Measurements from ENCODE around the gene PIP5K1B.

The PIP5K1B gene

GRCh38 chr9:68974901-68975300, 269.9 kb downstream of the PIP5K1B start:
- in situ Hi-C loops (cut with HindIII; ENCODE audit: low sequenced_read_pairs) = loop anchor here (10.0 to 25.0 kb wide), 4 partner anchors 50 to 388 kb away; partner anchors contain the start of gene PIP5K1B

GRCh38 chr9:68975365-68976043, 270.5 kb downstream of the PIP5K1B start:
- in situ Hi-C loops (cut with HindIII; ENCODE audit: low sequenced_read_pairs) = loop anchor here (10.0 to 25.0 kb wide), 4 partner anchors 49 to 388 kb away; partner anchors contain the start of gene PIP5K1B

DNA sequence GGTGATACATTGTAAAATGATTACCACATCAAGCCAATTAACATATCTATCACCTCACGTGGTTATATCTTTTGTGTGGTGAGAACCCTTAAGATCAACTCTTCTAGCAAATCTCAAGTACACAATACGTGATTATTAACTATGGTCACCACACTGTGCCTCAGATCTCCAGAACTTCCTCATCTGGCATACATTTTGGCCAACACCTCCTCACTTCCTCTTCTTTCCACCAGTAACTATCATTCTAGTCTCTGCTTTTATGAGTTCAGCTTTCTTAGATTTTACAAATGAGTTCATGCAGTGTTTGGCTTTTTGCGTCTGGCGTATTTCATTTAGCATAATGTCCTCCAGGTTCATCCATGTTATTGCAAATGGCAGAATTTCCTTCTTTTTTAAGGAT, 273.0 kb downstream of the PIP5K1B start:
- in situ Hi-C loops (cut with HindIII; ENCODE audit: low sequenced_read_pairs) = loop anchor here (10.0 to 25.0 kb wide), 4 partner anchors 47 to 391 kb away; partner anchors contain the start of gene PIP5K1B

DNA sequence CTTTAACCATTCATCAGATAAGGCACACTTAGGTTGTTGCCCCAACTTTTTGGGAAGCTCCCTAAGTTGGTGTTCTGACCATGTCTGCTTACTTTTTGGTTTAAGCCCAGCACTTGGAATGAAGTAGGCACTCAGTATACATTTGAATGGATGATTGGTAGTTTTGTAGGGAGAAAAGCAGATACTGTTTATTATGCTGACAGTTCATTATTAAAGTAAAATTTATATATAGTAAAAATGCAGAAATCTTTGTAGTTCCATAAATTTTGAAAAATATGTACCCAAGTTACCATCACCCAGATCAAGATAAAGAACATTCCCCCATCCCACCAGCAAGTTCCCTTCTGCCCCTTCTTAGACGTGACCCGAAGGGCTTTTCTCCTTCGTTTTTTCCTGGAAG, 273.5 kb downstream of the PIP5K1B start:
- in situ Hi-C loops (cut with HindIII; ENCODE audit: low sequenced_read_pairs) = loop anchor here (10.0 to 25.0 kb wide), 4 partner anchors 46 to 391 kb away; partner anchors contain the start of gene PIP5K1B

- in situ Hi-C loops (cut with HindIII; ENCODE audit: low sequenced_read_pairs) = loop anchor here (10.0 to 25.0 kb wide), 4 partner anchors 45 to 392 kb away; partner anchors contain the start of gene PIP5K1B
Observed at GRCh38 chr9:68979538-68980314, 274.7 kb downstream of the PIP5K1B start.

DNA sequence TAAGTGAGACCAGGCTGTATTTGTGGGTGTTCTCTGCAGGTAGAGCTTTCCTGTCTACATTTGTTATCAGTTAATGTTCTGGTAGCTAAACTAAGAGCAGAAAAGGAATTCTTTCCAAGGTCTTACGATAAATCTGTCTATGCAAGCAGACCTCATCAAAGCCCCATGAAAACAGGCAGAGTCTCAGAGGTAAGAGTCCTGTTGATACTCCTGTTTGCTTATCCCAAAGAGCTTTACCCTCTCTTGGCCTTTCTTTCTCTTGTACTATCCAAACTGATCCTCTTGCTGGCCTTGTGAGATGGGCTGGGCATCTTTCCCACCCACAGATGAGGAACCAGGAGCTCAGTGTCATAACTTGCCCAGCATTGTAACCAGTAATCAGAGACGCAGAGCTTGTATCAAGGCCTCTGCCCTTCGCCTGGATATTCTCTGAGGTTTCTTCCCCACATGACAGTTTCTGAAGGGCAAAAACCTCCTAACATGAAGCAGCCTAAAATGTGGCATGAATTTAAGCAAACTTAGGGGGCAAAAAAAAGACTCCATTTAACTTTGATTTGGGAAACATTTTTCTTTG, 275.4 kb downstream of the PIP5K1B start:
- in situ Hi-C loops (cut with HindIII; ENCODE audit: low sequenced_read_pairs) = loop anchor here (25.0 kb wide), 2 partner anchors 93 to 393 kb away; no protein-coding TSS in a partner anchor

GRCh38 chr9:68981789-68982188, 276.7 kb downstream of the PIP5K1B start:
- in situ Hi-C loops (cut with HindIII; ENCODE audit: low sequenced_read_pairs) = loop anchor here (25.0 kb wide), 2 partner anchors 94 to 394 kb away; no protein-coding TSS in a partner anchor

- in situ Hi-C loops (cut with HindIII; ENCODE audit: low sequenced_read_pairs) = loop anchor here (25.0 kb wide), 2 partner anchors 96 to 396 kb away; no protein-coding TSS in a partner anchor
Observed at GRCh38 chr9:68983008-68983411, 278.0 kb downstream of the PIP5K1B start.

DNA sequence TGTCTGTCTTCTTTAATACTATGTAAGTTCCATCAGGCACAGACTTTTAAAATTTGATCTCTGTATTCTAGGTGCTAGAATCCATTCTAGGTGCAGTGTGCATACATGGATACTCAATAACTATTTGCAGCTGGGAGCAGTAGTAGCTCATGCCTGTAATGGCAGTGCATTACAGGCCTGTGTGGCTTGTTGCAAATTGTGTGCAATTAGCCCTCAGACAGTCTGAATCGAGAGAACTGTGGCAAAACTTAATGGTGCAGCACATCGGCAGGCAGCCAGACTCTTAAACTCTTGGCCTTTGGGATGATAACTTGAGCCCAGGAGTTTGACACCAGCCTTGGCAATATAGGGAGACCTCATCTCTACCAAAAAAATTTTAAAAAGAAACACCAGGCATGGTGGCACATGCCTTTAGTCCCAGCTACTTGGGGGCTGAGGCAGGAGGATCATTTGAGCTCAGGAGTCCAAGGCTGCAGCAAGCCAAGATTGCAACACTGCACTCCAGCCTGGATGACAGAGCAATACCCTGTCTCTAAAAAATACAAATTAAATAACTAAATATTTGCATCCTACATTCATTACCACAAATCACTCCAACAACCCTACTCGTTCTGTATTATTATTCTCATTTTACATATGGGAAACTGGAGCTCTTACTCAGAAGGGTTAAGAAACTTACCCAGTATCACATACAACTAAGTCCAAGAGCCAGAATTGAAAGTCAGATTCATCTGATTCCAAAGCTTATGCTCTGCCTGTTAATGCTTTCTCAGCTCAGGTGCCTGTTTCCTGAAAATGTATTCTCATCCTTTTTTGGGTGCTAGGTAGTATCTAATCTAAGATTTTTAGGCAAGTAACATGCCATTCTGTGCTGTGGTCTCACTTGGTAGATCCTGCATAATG, 278.7 kb downstream of the PIP5K1B start:
- in situ Hi-C loops (cut with HindIII; ENCODE audit: low sequenced_read_pairs) = loop anchor here (25.0 kb wide), 2 partner anchors 96 to 396 kb away; no protein-coding TSS in a partner anchor

DNA sequence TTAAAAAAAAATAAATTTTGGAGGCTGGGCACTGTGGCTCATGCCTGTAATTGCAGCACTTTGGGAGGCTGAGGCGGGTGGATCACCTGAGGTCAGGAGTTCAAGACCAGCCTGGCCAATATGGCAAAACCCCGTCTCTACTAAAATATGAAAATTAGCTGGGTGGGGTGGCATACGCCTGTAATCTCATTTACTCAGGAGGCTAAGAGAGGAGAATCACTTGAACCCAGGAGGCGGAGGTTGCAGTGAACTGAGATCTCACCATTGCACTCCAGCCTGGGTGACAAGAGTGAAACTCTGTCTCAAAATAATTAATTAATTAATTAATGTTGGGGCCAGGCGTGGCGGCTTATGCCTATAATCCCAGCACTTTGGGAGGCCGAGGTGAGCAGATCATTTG, 281.9 kb downstream of the PIP5K1B start:
- in situ Hi-C loops (cut with HindIII; ENCODE audit: low sequenced_read_pairs) = loop anchor here (25.0 kb wide), 2 partner anchors 100 to 400 kb away; no protein-coding TSS in a partner anchor

DNA sequence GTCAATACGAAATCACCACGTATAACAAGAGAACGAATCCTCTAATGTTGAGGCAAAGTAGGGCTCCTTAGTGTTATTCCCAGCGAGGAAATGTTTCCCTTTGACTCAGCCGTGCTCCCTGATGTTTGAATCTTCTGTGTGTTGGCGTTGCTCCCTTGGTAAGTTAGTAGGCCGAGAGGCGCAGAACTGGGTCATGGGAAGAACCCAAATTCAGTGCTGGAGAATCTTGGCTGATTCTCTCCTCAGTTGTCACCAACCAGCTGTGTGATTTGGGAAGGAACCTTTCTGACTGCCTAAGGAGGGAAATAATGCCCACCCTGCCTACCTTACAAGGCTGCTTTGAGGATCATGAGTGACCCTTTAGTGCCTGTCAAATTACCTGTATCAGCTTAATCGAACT, 286.4 kb downstream of the PIP5K1B start:
- in situ Hi-C loops (cut with HindIII; ENCODE audit: low sequenced_read_pairs) = loop anchor here (25.0 kb wide), 2 partner anchors 104 to 404 kb away; no protein-coding TSS in a partner anchor

GRCh38 chr9:68995776-68996175, 290.7 kb downstream of the PIP5K1B start:
- in situ Hi-C loops (cut with HindIII; ENCODE audit: low sequenced_read_pairs) = loop anchor here (25.0 kb wide), 2 partner anchors 108 to 408 kb away; no protein-coding TSS in a partner anchor

DNA sequence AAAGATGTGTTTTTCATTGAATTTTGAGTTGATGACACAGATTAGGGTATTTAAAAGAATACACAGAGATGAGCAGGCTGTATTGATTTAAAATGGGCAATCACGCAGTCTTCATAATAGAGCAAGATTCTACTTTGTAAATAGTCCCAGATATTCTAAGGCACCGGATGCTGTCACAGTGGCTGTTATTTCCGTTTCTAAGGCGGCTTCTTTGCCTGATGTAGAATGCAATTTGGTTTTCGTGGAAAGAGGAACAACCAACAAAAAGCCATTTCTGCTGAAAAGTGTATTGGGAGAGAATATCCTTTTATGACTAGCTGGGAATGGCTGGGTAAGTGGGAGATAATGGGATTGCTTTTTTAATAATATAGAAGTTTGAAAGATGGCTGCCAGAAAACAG, 291.4 kb downstream of the PIP5K1B start:
- in situ Hi-C loops (cut with HindIII; ENCODE audit: low sequenced_read_pairs) = loop anchor here (25.0 kb wide), 2 partner anchors 109 to 409 kb away; no protein-coding TSS in a partner anchor

DNA sequence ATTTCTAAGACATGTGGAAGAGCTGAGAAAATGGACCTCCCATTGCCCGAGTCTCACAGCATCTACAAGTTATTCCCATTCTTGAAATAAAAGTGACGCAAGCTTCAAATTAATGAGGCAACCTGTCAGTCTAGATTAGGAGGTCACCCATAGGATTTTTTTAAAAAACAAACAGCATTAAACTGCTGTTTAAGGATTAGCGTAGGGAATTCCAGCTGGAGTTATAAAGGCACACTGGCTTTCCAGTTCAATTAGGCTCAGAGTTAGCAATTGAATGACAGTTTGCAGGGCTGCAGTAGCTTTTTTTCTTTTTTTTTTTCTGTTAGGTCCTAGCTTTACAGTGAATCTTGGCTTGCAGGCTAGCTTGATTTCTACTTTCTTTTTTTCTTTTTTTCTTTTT, 292.6 kb downstream of the PIP5K1B start:
- in situ Hi-C loops (cut with HindIII; ENCODE audit: low sequenced_read_pairs) = loop anchor here (25.0 kb wide), 2 partner anchors 110 to 410 kb away; no protein-coding TSS in a partner anchor

- in situ Hi-C loops (cut with HindIII; ENCODE audit: low sequenced_read_pairs) = loop anchor here (25.0 kb wide), 2 partner anchors 111 to 411 kb away; no protein-coding TSS in a partner anchor
Observed at GRCh38 chr9:68998385-68998784, 293.3 kb downstream of the PIP5K1B start.

DNA sequence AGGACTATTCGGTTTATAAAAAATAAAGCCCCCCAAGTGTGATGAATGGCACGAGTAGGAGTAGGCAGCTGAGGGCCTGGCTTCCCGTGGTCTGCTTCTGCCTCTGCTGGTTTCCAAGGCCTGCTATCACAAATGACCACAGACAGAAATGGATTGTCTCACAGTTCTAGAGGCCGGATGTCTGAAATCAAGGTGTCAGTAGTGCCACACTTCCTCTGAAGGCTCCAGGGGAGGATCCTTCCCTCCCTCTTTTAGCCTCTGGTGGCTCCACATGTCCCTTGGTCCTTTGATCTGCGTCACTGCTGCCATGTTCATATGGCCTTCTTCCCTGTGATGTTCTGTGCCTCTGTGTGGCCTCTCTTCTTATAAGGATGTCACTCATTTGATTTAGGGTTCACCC, 293.8 kb downstream of the PIP5K1B start:
- in situ Hi-C loops (cut with HindIII; ENCODE audit: low sequenced_read_pairs) = loop anchor here (25.0 kb wide), 2 partner anchors 112 to 412 kb away; no protein-coding TSS in a partner anchor

DNA sequence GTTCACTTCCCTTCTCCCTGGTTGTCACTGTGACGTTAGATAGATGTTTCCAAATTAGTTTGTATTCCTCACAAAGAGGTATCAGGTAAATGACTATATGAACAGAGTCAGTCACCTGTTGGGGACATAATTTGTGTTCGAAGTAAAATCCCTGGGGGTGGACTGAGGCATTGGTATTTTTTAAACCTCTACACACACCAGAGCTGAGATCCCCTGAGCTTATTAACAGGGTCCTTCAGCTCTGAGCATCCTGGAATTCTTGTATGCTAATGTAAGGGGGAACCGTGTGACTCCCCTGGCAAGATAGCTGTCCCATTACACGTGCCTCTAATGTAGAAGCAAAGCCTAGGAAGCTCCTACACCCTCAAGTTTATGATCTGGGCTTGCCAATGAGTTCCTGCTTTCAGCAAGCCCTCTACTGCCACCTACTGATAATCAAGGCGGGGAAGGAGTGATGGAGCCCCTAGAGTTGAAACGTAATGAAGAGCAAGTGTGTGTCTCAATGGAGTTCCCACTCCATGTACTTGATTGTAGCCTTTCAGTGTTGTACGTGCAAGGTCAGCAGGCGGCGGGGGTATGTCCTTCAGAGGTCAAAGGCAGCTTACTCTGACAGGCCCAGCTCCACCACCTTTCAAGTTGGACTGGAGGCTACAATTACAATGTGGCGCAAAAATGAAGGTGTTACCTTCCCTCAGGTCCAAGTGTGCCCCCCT, 294.5 kb downstream of the PIP5K1B start:
- in situ Hi-C loops (cut with HindIII; ENCODE audit: low sequenced_read_pairs) = loop anchor here (25.0 kb wide), 2 partner anchors 112 to 412 kb away; no protein-coding TSS in a partner anchor

DNA sequence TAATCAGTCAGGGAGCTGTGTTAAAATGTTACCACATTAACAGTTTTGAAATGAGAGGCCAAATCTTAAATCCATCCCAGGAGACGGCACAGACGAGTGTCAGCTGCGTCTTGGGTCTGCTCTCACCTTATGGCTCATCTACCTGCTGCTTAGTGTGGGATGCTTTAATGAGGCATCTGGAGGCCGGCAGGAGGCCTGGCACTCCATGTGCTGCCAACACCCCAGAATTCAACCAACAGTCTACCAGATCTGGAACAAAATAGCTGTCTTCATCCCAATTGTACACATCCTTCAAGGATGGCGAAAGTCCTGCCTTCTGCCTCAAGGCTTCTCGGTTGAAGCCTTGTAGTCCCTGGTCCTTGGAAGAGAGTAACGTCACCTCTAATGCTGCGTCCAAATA, 296.9 kb downstream of the PIP5K1B start:
- in situ Hi-C loops (cut with HindIII; ENCODE audit: low sequenced_read_pairs) = no loop called here

- in situ Hi-C loops (cut with HindIII; ENCODE audit: low sequenced_read_pairs) = no loop called here
Observed at GRCh38 chr9:69003051-69003450, 298.0 kb downstream of the PIP5K1B start.
